ENCODE data around the gene CEP57. TPM values are rescaled to one million over a fixed set of nuclear protein-coding genes. Genes with fewer than 3 reads are reported as not detected.
A peak's percentile ranks its signal among the peaks of the same experiment; 100 is the strongest.

The CEP57 gene
- polyA plus RNA-seq = 10 to 100 TPM; 10.6 to 11.1 TPM

- Histone ChIP-seq H3K4me1 (ENCODE audit: control insufficient read depth in 2 of 2, insufficient read depth in 2 of 2, low read length in 1 of 2) (peaks cover 0 to 2% of the 10 kb centered on the region in 2 donors), H3K27ac (ENCODE audit: low read depth in 2 of 2, low read length in 1 of 2) (peak within 1 kb of the TSS; percentile 99 to 100), H3K9me3 (ENCODE audit: control insufficient read depth in 2 of 2, insufficient read depth in 1 of 2, low read depth in 1 of 2, low read length in 1 of 2) (no peaks in the 10 kb centered on the region), H3K36me3 (ENCODE audit: control insufficient read depth in 2 of 2, insufficient read depth in 2 of 2, low read length in 1 of 2) (no peaks in the 10 kb centered on the region), H3K4me3 (ENCODE audit: low read depth in 1 of 2, low read length in 2 of 2) (peak within 1 kb of the TSS; percentile 81 to 90), H3K27me3 (ENCODE audit: control insufficient read depth in 1 of 2, insufficient read depth in 2 of 2, low read length in 2 of 2) (no peaks in the 10 kb centered on the region)
- 0% methylated on average over 55 of the region's 55 CpGs for WGBS, 2 donors
Measured at GRCh38 chr11:95790123-95790932, at the start of gene CEP57. CEP57 (plus strand) TSS chr11:95790498; CDS start chr11:95790699, 201 bp downstream.

- WGBS, 2 donors = 70 to 94% methylated on average over 1 of the region's 1 CpG
- no peak overlapping the region for H3K4me3 ChIP-seq (ENCODE audit: low read depth in 1 of 2, low read length in 2 of 2)
- no peaks in the 10 kb centered on the region for H3K9me3 ChIP-seq (ENCODE audit: control insufficient read depth in 2 of 2, insufficient read depth in 1 of 2, low read depth in 1 of 2, low read length in 1 of 2)
- H3K36me3 ChIP-seq (ENCODE audit: control insufficient read depth in 2 of 2, insufficient read depth in 2 of 2, low read length in 1 of 2) = no peaks in the 10 kb centered on the region
- no peaks in the 10 kb centered on the region for H3K27me3 ChIP-seq (ENCODE audit: control insufficient read depth in 1 of 2, insufficient read depth in 2 of 2, low read length in 2 of 2)
- H3K27ac ChIP-seq (ENCODE audit: low read depth in 2 of 2, low read length in 1 of 2) = no peak overlapping the region
- H3K4me1 ChIP-seq (ENCODE audit: control insufficient read depth in 2 of 2, insufficient read depth in 2 of 2, low read length in 1 of 2) = no peaks in the 10 kb centered on the region
Measured at GRCh38 chr11:95750101-95750500, 40.2 kb upstream of the CEP57 start.

GRCh38 chr11:95751515-95751914 lies 38.8 kb upstream of the CEP57 start:
- Histone ChIP-seq H3K27ac (ENCODE audit: low read depth in 2 of 2, low read length in 1 of 2) (no peak overlapping the region), H3K27me3 (ENCODE audit: control insufficient read depth in 1 of 2, insufficient read depth in 2 of 2, low read length in 2 of 2) (no peaks in the 10 kb centered on the region), H3K9me3 (ENCODE audit: control insufficient read depth in 2 of 2, insufficient read depth in 1 of 2, low read depth in 1 of 2, low read length in 1 of 2) (no peaks in the 10 kb centered on the region), H3K4me3 (ENCODE audit: low read depth in 1 of 2, low read length in 2 of 2) (no peak overlapping the region), H3K36me3 (ENCODE audit: control insufficient read depth in 2 of 2, insufficient read depth in 2 of 2, low read length in 1 of 2) (no peaks in the 10 kb centered on the region), H3K4me1 (ENCODE audit: control insufficient read depth in 2 of 2, insufficient read depth in 2 of 2, low read length in 1 of 2) (no peaks in the 10 kb centered on the region)
- WGBS, 2 donors = 88 to 93% methylated on average over 1 of the region's 1 CpG

GRCh38 chr11:95760941-95761340 lies 29.4 kb upstream of the CEP57 start:
- Histone ChIP-seq H3K4me3 (ENCODE audit: low read depth in 1 of 2, low read length in 2 of 2) (no peak overlapping the region), H3K9me3 (ENCODE audit: control insufficient read depth in 2 of 2, insufficient read depth in 1 of 2, low read depth in 1 of 2, low read length in 1 of 2) (no peaks in the 10 kb centered on the region), H3K27me3 (ENCODE audit: control insufficient read depth in 1 of 2, insufficient read depth in 2 of 2, low read length in 2 of 2) (no peaks in the 10 kb centered on the region), H3K36me3 (ENCODE audit: control insufficient read depth in 2 of 2, insufficient read depth in 2 of 2, low read length in 1 of 2) (no peaks in the 10 kb centered on the region), H3K27ac (ENCODE audit: low read depth in 2 of 2, low read length in 1 of 2) (no peak overlapping the region), H3K4me1 (ENCODE audit: control insufficient read depth in 2 of 2, insufficient read depth in 2 of 2, low read length in 1 of 2) (no peaks in the 10 kb centered on the region)
- WGBS, 2 donors = 81 to 84% methylated on average over 1 of the region's 1 CpG

- no peak overlapping the region for H3K27ac ChIP-seq (ENCODE audit: low read depth in 2 of 2, low read length in 1 of 2)
- H3K9me3 ChIP-seq (ENCODE audit: control insufficient read depth in 2 of 2, insufficient read depth in 1 of 2, low read depth in 1 of 2, low read length in 1 of 2) = no peaks in the 10 kb centered on the region
- WGBS, 2 donors = 89 to 94% methylated on average over 3 of the region's 3 CpGs
- H3K4me3 ChIP-seq (ENCODE audit: low read depth in 1 of 2, low read length in 2 of 2) = no peak overlapping the region
- no peaks in the 10 kb centered on the region for H3K36me3 ChIP-seq (ENCODE audit: control insufficient read depth in 2 of 2, insufficient read depth in 2 of 2, low read length in 1 of 2)
- no peaks in the 10 kb centered on the region for H3K27me3 ChIP-seq (ENCODE audit: control insufficient read depth in 1 of 2, insufficient read depth in 2 of 2, low read length in 2 of 2)
- no peaks in the 10 kb centered on the region for H3K4me1 ChIP-seq (ENCODE audit: control insufficient read depth in 2 of 2, insufficient read depth in 2 of 2, low read length in 1 of 2)
Measured at GRCh38 chr11:95762534-95762933, 27.8 kb upstream of the CEP57 start.

GRCh38 chr11:95764267-95764898 lies 25.9 kb upstream of the CEP57 start:
- Histone ChIP-seq H3K27me3 (ENCODE audit: control insufficient read depth in 1 of 2, insufficient read depth in 2 of 2, low read length in 2 of 2) (no peaks in the 10 kb centered on the region), H3K36me3 (ENCODE audit: control insufficient read depth in 2 of 2, insufficient read depth in 2 of 2, low read length in 1 of 2) (no peaks in the 10 kb centered on the region), H3K9me3 (ENCODE audit: control insufficient read depth in 2 of 2, insufficient read depth in 1 of 2, low read depth in 1 of 2, low read length in 1 of 2) (no peaks in the 10 kb centered on the region), H3K4me3 (ENCODE audit: low read depth in 1 of 2, low read length in 2 of 2) (no peak overlapping the region), H3K4me1 (ENCODE audit: control insufficient read depth in 2 of 2, insufficient read depth in 2 of 2, low read length in 1 of 2) (no peaks in the 10 kb centered on the region), H3K27ac (ENCODE audit: low read depth in 2 of 2, low read length in 1 of 2) (no peak overlapping the region)
- 15 to 17% methylated on average over 4 of the region's 4 CpGs for WGBS, 2 donors

GRCh38 chr11:95766701-95767100 lies 23.6 kb upstream of the CEP57 start:
- Histone ChIP-seq H3K27ac (ENCODE audit: low read depth in 2 of 2, low read length in 1 of 2) (no peak overlapping the region), H3K27me3 (ENCODE audit: control insufficient read depth in 1 of 2, insufficient read depth in 2 of 2, low read length in 2 of 2) (no peaks in the 10 kb centered on the region), H3K36me3 (ENCODE audit: control insufficient read depth in 2 of 2, insufficient read depth in 2 of 2, low read length in 1 of 2) (no peaks in the 10 kb centered on the region), H3K4me1 (ENCODE audit: control insufficient read depth in 2 of 2, insufficient read depth in 2 of 2, low read length in 1 of 2) (no peaks in the 10 kb centered on the region), H3K9me3 (ENCODE audit: control insufficient read depth in 2 of 2, insufficient read depth in 1 of 2, low read depth in 1 of 2, low read length in 1 of 2) (no peaks in the 10 kb centered on the region), H3K4me3 (ENCODE audit: low read depth in 1 of 2, low read length in 2 of 2) (no peak overlapping the region)
- WGBS, 2 donors = 86 to 88% methylated on average over 3 of the region's 3 CpGs

- H3K27ac ChIP-seq (ENCODE audit: low read depth in 2 of 2, low read length in 1 of 2) = no peak overlapping the region
- H3K9me3 ChIP-seq (ENCODE audit: control insufficient read depth in 2 of 2, insufficient read depth in 1 of 2, low read depth in 1 of 2, low read length in 1 of 2) = no peaks in the 10 kb centered on the region
- no peaks in the 10 kb centered on the region for H3K4me1 ChIP-seq (ENCODE audit: control insufficient read depth in 2 of 2, insufficient read depth in 2 of 2, low read length in 1 of 2)
- 73 to 81% methylated on average over 1 of the region's 1 CpG for WGBS, 2 donors
- H3K36me3 ChIP-seq (ENCODE audit: control insufficient read depth in 2 of 2, insufficient read depth in 2 of 2, low read length in 1 of 2) = no peaks in the 10 kb centered on the region
- H3K4me3 ChIP-seq (ENCODE audit: low read depth in 1 of 2, low read length in 2 of 2) = no peak overlapping the region
- no peaks in the 10 kb centered on the region for H3K27me3 ChIP-seq (ENCODE audit: control insufficient read depth in 1 of 2, insufficient read depth in 2 of 2, low read length in 2 of 2)
Measured at GRCh38 chr11:95767498-95767897, 22.8 kb upstream of the CEP57 start.

- Histone ChIP-seq H3K27ac (ENCODE audit: low read depth in 2 of 2, low read length in 1 of 2) (no peak overlapping the region), H3K36me3 (ENCODE audit: control insufficient read depth in 2 of 2, insufficient read depth in 2 of 2, low read length in 1 of 2) (no peaks in the 10 kb centered on the region), H3K4me3 (ENCODE audit: low read depth in 1 of 2, low read length in 2 of 2) (no peak overlapping the region), H3K27me3 (ENCODE audit: control insufficient read depth in 1 of 2, insufficient read depth in 2 of 2, low read length in 2 of 2) (no peaks in the 10 kb centered on the region), H3K9me3 (ENCODE audit: control insufficient read depth in 2 of 2, insufficient read depth in 1 of 2, low read depth in 1 of 2, low read length in 1 of 2) (no peaks in the 10 kb centered on the region), H3K4me1 (ENCODE audit: control insufficient read depth in 2 of 2, insufficient read depth in 2 of 2, low read length in 1 of 2) (no peaks in the 10 kb centered on the region)
- 73 to 80% methylated on average over 2 of the region's 2 CpGs for WGBS, 2 donors
Measured at GRCh38 chr11:95768521-95768920, 21.8 kb upstream of the CEP57 start.

GRCh38 chr11:95776859-95777258 lies 13.4 kb upstream of the CEP57 start:
- H3K4me1 ChIP-seq (ENCODE audit: control insufficient read depth in 2 of 2, insufficient read depth in 2 of 2, low read length in 1 of 2) = no peaks in the 10 kb centered on the region
- no peak overlapping the region for H3K4me3 ChIP-seq (ENCODE audit: low read depth in 1 of 2, low read length in 2 of 2)
- no peaks in the 10 kb centered on the region for H3K36me3 ChIP-seq (ENCODE audit: control insufficient read depth in 2 of 2, insufficient read depth in 2 of 2, low read length in 1 of 2)
- H3K27ac ChIP-seq (ENCODE audit: low read depth in 2 of 2, low read length in 1 of 2) = no peak overlapping the region
- no peaks in the 10 kb centered on the region for H3K27me3 ChIP-seq (ENCODE audit: control insufficient read depth in 1 of 2, insufficient read depth in 2 of 2, low read length in 2 of 2)
- no peaks in the 10 kb centered on the region for H3K9me3 ChIP-seq (ENCODE audit: control insufficient read depth in 2 of 2, insufficient read depth in 1 of 2, low read depth in 1 of 2, low read length in 1 of 2)

All from esophagus (tissue), 2 donors.